HEK293T (cell line): ENCODE measurements around the gene SURF1.
"Not testable (repeated sequence)": the region's sequence is repeated elsewhere in the genome, so short reads cannot be mapped to it uniquely, and the experiment has no call there.

ENCODE experiments used
- CTCF ChIA-PET: fragments of 350-600 bp; formaldehyde crosslinking; extraction: SDS; loops from one replicate; lab custom pipeline; 2021; ENCODE audit warnings: antibody characterized with exemption, inconsistent platforms; lab: Yijun Ruan, JAX
- POLR2A ChIA-PET: fragments of 350-600 bp; formaldehyde crosslinking; extraction: SDS; loops from one replicate; lab custom pipeline; 2020; ENCODE audit warnings: antibody characterized with exemption, inconsistent platforms; lab: Yijun Ruan, JAX
- DNase-seq: peaks from one replicate; pipeline ENCODE4 v3.0.0; 2012; ENCODE audit warnings: mixed read lengths; ENCODE audit errors: extremely low spot score
- ARNT ChIP-seq: fragments of 450-650 bp; IDR thresholded peaks from 2 replicates; pipeline ENCODE4 v1.6.1; 2017; ENCODE audit warnings: mild to moderate bottlenecking
- BHLHE40 ChIP-seq: fragments of 450-650 bp; IDR thresholded peaks from 2 replicates; pipeline ENCODE4 v1.6.1; 2016; ENCODE audit warnings: mild to moderate bottlenecking, moderate library complexity, borderline replicate concordance
- CTBP1 ChIP-seq: fragments of 450-650 bp; IDR thresholded peaks from 2 replicates; pipeline ENCODE4 v1.6.1; 2016; ENCODE audit warnings: borderline replicate concordance
- ELF4 ChIP-seq: fragments of 450-650 bp; IDR thresholded peaks from 2 replicates; pipeline ENCODE4 v1.6.1; 2017; ENCODE audit warnings: antibody characterized with exemption
- FOXA1 ChIP-seq: fragments of 450-650 bp; IDR thresholded peaks from 2 replicates; pipeline ENCODE4 v1.6.1; 2016; ENCODE audit warnings: mild to moderate bottlenecking
- FOXK2 ChIP-seq: fragments of 450-650 bp; IDR thresholded peaks from 2 replicates; pipeline ENCODE4 v1.6.1; 2016; ENCODE audit warnings: mild to moderate bottlenecking
- FOXM1 ChIP-seq: fragments of 450-650 bp; IDR thresholded peaks from 2 replicates; pipeline ENCODE4 v1.6.1; 2017; ENCODE audit warnings: mild to moderate bottlenecking, borderline replicate concordance
- HDGF ChIP-seq: fragments of 450-650 bp; IDR thresholded peaks from 2 replicates; pipeline ENCODE4 v1.6.1; 2017; ENCODE audit warnings: antibody characterized with exemption, borderline replicate concordance
- L3MBTL2 ChIP-seq: fragments of 450-650 bp; conservative IDR thresholded peaks from 2 replicates; pipeline ENCODE4 v1.6.1; 2016; ENCODE audit warnings: mild to moderate bottlenecking
- LEF1 ChIP-seq: fragments of 450-650 bp; IDR thresholded peaks from 2 replicates; pipeline ENCODE4 v1.6.1; 2017; ENCODE audit warnings: mild to moderate bottlenecking, borderline replicate concordance
- NFRKB ChIP-seq: fragments of 450-650 bp; IDR thresholded peaks from 2 replicates; pipeline ENCODE4 v1.6.1; 2016; ENCODE audit warnings: mild to moderate bottlenecking, moderate library complexity
- SP1 ChIP-seq: fragments of 450-650 bp; IDR thresholded peaks from 2 replicates; pipeline ENCODE4 v1.6.1; 2017
- SUZ12 ChIP-seq: fragments of 450-650 bp; IDR thresholded peaks from 2 replicates; pipeline ENCODE4 v1.6.1; 2016; ENCODE audit warnings: mild to moderate bottlenecking
- TARDBP ChIP-seq: fragments of 450-650 bp; IDR thresholded peaks from 2 replicates; pipeline ENCODE4 v1.6.1; 2016
- ZNF384 ChIP-seq: fragments of 450-650 bp; IDR thresholded peaks from 2 replicates; pipeline ENCODE4 v1.6.1; 2016
- TF ChIP-seq, protein P1 (sequence below): fragments of 450-650 bp; IDR thresholded peaks from 2 replicates; pipeline ENCODE4 v1.6.1; 2016

Gene SURF1

DNA sequence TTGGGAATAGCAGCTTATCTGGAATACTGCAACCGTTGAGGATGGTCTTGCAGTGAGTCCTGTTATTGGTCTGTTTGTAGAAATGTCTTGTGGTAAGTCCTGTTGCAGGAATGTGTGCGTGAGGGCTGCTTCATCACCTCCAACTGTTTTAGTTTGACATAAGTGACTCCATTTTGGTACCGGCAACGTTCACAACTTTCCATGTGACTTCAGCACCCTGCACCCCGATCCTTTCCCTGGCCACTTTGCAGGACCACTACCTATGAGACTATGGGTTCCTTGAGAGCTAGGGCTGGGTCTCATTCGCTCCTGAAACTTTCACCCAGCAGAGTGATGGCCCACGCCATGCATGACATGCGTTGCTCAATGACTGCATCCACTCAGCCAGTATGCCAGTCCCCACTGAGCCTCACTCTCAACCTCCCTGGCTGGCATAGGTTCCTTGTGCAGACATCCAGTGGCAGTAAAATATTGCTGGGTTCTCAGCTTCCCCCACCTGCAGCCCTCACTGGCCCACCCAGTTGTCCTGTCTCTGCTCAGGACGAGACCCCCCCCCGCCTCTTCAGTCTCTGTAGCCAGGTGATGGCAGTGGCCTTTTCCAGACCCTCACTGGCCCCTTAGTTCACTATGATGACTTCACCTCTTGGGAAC lies 28.3 kb downstream of the SURF1 start:
- CTCF ChIA-PET: no interaction called here
- no peak for DNase-seq
- POLR2A ChIA-PET: no interaction called here
- TF ChIP-seq FOXA1 (no peak), ZNF384 (no peak), HDGF (no peak), SUZ12 (no peak), NFRKB (no peak), FOXM1 (no peak), LEF1 (no peak), CTBP1 (no peak), FOXK2 (no peak), ELF4 (no peak)
- TF ChIP-seq, protein P1, sequence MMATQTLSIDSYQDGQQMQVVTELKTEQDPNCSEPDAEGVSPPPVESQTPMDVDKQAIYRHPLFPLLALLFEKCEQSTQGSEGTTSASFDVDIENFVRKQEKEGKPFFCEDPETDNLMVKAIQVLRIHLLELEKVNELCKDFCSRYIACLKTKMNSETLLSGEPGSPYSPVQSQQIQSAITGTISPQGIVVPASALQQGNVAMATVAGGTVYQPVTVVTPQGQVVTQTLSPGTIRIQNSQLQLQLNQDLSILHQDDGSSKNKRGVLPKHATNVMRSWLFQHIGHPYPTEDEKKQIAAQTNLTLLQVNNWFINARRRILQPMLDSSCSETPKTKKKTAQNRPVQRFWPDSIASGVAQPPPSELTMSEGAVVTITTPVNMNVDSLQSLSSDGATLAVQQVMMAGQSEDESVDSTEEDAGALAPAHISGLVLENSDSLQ: no peak

DNA sequence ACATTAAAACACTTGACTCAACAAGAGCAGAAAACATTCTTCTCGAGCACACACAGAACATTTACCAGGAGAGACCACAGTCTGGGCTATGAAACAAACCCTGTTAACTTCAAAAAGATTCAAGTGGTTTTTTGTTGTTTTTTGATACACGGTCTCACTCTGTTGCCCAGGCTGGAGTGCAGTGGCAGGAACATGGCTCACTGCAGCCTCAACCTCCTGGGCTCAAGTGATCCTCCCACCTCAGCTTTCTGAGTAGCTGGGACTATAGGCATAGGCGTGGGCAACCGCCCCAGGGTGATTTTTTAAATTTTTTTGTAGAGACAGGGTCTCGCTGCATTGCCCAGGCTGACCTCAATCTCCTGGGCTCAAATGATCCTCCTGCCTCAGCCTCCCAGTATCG lies 29.3 kb downstream of the SURF1 start:
- POLR2A ChIA-PET, CTCF ChIA-PET, DNase-seq: not testable (repeated sequence)

DNA sequence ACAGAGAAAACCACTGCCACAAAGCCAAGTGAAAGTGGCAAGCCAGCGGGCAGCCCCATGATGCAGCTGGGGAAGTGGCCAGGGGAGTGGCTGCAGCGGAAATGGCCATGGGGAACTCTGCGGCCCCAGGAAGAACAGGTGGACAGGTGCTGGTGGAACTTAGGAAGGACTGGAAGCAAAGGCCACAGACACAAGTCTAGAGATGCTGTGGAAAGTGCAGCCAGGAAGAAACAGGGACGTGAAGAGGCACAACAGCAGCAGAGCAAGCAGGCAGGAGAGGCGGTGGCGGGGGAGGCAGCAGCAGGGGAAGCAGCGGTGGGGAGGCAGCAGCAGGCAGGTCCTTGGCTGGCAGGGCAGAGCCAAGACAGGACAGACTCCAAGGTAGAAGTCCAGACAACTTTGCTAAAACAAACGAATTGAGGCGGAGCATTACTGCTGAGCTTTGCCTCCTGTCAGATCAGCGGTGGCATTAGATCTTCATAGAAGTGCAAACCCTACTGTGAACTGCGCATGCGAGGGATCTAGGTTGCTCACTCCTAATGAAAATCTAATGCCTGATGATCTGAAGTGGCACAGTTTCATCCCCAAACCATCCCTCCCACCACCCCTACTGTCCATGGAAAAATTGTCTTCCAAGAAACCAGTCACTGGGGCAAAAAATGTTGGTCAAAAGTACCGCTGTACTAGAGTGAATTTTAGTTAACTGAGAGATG lies 32.1 kb downstream of the SURF1 start:
- ChIA-PET CTCF (no interaction called here), POLR2A (no interaction called here)
- TF ChIP-seq BHLHE40 (no peak), TARDBP (no peak), L3MBTL2 (no peak), CTBP1 (no peak), FOXK2 (no peak), ELF4 (no peak), ARNT (no peak)
- no peak for DNase-seq

DNA sequence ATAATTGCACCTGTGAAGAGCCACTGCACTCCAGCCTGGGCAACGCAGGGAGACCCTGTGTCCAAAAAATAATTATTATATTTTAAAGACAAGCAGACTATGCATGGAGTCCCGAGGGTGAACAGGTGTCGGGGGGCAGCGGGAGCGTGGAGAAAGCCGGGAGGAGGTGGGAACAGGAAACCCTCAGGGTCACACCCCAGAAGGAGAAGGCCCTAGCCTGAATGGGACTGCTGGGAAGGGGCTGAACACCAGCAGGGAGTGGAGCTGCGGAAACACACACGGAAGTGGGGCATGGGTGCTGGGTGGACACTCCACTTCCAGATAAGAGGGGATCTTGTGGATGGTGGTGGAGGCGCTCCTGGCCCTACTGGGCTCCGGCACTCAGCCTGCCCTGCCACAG lies 33.1 kb downstream of the SURF1 start:
- ChIA-PET POLR2A (no interaction called here), CTCF (no interaction called here)
- TF ChIP-seq FOXM1 (no peak), TARDBP (no peak), SP1 (no peak)
- no peak for DNase-seq

DNA sequence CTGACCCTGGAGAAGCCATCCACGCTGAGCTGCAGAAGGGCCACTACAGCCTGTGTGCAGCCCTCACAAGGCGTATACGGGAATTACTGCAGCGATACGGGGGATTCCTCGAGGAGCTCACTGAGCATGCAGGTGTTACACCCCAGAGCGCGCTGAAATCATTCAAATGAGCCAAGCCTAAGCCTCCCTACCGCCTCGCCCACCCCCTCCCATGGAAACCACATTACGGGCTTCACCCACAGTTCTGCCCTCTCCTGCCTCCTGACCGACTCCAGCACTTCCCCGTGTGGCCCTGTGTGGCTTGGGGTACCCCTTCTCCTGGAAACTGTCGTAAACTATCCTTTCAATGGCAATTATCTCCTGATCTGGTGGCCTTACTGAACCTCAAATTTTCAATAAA lies 33.6 kb downstream of the SURF1 start:
- ChIA-PET POLR2A (no interaction called here), CTCF (interaction anchor here (0.7 kb wide), 1 partner anchor 104 kb away, joined by 3 read pairs; no protein-coding TSS in a partner anchor)
- no peak for TF ChIP-seq LEF1
- TF ChIP-seq, protein P1: no peak
- TF ChIP-seq SUZ12: no peak
- TF ChIP-seq SP1: no peak
- TF ChIP-seq CTBP1: no peak
- TF ChIP-seq ZNF384: no peak
- DNase-seq: no peak

DNA sequence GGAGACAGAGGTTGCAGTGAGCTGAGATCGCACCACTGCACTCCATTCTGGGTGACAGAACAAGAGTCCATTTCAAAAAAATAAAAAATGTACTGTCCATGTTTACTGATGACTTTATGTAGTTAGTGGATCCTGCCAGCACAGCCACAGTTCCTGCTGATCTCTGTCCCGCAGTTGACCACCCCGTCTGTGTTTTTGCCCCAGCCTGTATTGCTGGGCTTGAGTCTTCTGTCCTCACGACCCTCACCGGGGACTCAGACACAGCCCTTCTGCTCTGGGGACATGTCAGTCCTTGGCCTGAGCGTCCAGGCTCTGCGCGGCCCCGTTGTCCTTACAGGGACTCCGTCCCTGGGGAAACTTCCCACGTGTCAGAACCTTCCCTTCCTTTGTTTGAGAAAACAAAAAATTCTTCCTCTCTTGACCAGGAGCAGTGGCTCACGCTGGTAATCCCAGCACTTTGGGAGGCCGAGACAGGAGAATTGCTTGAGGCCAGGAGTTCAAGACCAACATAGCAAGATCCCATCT lies 34.8 kb downstream of the SURF1 start:
- ChIA-PET CTCF (no interaction called here), POLR2A (no interaction called here)
- no peak for DNase-seq
- no peak for TF ChIP-seq HDGF

DNA sequence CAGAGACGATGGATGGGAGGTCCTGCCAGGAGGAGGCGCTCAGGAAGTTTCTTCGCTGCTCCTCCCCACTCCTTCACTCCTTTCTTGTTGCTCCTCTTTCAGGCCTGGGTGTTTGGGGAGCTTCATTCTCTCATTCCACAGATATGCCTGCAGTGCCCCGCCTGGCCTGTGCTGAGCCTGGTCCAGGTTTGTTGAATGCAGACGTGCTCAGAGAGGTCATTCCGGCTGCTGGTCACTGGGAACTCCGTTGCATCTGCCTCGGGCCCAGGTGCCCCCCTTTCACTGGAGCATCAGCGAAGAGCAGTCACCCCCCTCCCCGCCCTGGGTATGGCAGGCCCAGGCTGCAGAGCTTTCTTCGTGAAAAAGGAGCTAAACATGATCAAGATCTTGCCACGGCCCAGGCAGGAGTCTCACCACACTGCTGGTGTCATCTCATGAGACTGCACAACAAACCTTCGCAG lies 35.8 kb downstream of the SURF1 start:
- DNase-seq: no peak
- ChIA-PET POLR2A (no interaction called here), CTCF (no interaction called here)
- TF ChIP-seq HDGF (no peak), BHLHE40 (no peak), SP1 (no peak), L3MBTL2 (no peak), ZNF384 (no peak), ELF4 (no peak), FOXK2 (no peak), FOXA1 (no peak), CTBP1 (no peak), TARDBP (no peak), NFRKB (no peak), SUZ12 (no peak), FOXM1 (no peak), LEF1 (no peak), ARNT (no peak)
- TF ChIP-seq, protein P1: no peak

DNA sequence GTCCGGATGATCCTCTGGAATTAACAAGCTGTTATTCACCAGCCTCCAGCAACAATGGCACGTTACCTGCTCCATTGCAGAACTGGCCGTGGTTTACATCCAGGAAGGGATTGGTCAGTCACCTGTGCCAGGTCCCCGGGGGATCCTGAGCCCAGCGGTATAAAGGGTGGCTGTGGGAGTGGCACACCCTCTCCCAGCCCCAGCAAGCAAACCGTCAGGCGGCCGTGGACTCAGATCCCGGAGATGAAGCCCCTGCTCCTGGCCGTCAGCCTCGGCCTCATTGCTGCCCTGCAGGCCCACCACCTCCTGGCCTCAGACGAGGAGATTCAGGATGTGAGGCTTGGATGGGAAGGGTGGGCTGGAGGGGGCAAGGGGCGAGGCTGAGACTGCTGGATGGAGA lies 38.7 kb downstream of the SURF1 start:
- CTCF ChIA-PET, DNase-seq, POLR2A ChIA-PET: not testable (repeated sequence)
